ENCODE measurements around the gene RDX.
"Not testable (repeated sequence)": the region's sequence is repeated elsewhere in the genome, so short reads cannot be mapped to it uniquely, and the experiment has no call there.

RDX gene

DNA sequence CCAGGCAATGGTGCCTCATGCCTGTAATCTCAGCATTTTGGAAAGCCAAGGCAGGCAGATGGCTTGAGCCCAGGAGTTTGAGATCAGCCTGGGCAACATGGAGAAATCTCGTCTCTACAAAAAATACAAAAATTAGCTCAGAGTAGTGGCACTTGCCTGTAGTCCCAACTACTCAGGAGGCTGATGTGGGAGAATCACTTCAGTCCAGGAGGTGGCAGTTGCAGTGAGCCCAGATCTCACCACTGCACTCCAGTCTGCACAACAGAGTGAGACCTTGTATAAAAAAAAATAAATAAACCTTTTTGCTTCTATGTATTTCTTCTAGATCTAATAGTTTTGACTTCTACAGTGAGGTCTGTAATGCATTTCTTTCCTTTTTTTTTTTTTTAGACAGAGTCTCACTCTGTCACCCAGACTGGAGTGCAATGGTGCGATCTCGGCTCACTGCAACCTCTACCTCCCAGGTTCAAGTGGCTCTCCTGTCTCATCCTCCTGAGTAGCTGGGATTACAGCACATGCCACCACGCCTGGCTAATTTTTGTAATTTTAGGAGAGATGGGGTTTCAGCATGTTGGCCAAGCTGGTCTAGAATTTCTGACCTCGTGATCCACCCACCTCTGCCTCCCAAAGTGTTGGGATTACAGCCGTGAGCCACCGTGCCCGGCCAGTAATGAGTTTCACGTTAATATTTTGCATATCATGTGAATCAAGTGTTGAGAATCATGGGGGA is 18.1 kb upstream of the RDX start:
- no peaks in the 10 kb centered on the region for H3K27me3 Mint-ChIP-seq
- no peak for DNase-seq
- no peaks in the 10 kb centered on the region for H3K9me3 Mint-ChIP-seq
- no peak overlapping the region for H3K27ac Mint-ChIP-seq
- no peak for ATAC-seq
- H3K4me3 Mint-ChIP-seq, result no peak overlapping the region
- peaks cover 21% of the 10 kb centered on the region for H3K4me1 Mint-ChIP-seq

DNA sequence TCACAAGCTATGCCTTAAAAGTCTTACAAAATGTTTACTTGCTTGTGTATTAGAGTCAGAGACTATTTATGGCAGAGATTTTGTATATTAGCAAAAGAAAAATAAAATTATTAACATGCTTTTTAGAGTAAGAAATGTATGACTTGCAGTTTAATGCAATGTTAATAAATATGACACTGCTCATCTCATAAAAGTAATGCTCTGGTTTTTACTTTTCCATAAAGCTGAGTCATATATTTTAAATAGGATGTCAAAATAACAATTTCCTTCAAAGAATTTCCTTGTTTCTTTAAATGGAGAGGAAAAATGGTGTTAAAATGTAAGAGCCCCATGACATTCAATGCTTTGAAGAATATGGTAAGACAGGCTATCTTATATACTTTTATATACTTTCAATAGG is 16.3 kb upstream of the RDX start:
- DNase-seq (no peak), ATAC-seq (no peak)
- Mint-ChIP-seq H3K27me3 (no peaks in the 10 kb centered on the region), H3K27ac (no peak overlapping the region), H3K4me1 (peaks cover 21% of the 10 kb centered on the region), H3K4me3 (no peak overlapping the region), H3K9me3 (no peaks in the 10 kb centered on the region)

- H3K9me3 Mint-ChIP-seq, result no peaks in the 10 kb centered on the region
- peaks cover 21% of the 10 kb centered on the region for H3K4me1 Mint-ChIP-seq
- ATAC-seq, result peak; percentile 85
- peak overlapping the region in 1 of 2 donors; percentile 12 for H3K4me3 Mint-ChIP-seq
- H3K27ac Mint-ChIP-seq, result peak overlapping the region; percentile 23 to 89
- DNase-seq, result no peak
- H3K27me3 Mint-ChIP-seq, result no peaks in the 10 kb centered on the region
These were observed 15.6 kb upstream of the RDX start for GRCh38 chr11:110311783-110312579.

- ATAC-seq, result no peak
- Mint-ChIP-seq H3K27me3 (no peaks in the 10 kb centered on the region), H3K9me3 (no peaks in the 10 kb centered on the region), H3K27ac (no peak overlapping the region), H3K4me1 (peaks cover 21% of the 10 kb centered on the region), H3K4me3 (no peak overlapping the region)
- DNase-seq, result no peak
These were observed 11.7 kb upstream of the RDX start for GRCh38 chr11:110308071-110308470.

DNA sequence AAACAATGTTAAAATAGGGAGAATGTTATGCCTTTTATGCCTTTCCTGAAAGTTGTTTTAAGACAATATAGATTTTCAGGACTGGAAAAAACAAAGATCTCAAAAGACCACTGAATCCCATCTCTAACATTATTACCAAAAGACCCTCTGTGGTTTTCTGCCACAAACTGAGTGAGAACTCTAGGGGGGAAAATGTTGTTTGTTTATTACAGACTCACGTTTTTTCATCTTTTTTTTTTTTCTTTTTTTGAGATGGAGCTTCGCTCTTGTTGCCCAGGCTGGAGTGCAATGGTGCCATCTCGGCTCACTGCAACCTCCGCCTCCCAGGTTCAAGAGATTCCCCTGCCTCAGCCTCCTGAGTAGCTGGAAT is 9.6 kb upstream of the RDX start:
- DNase-seq, H3K9me3 Mint-ChIP-seq, H3K4me1 Mint-ChIP-seq, ATAC-seq, H3K4me3 Mint-ChIP-seq, H3K27me3 Mint-ChIP-seq, H3K27ac Mint-ChIP-seq: not testable (repeated sequence)

GRCh38 chr11:110305169-110306018 is 9.0 kb upstream of the RDX start:
- peaks cover under 1% of the 10 kb centered on the region for H3K4me1 Mint-ChIP-seq
- no peaks in the 10 kb centered on the region for H3K27me3 Mint-ChIP-seq
- H3K9me3 Mint-ChIP-seq, result no peaks in the 10 kb centered on the region
- H3K27ac Mint-ChIP-seq, result no peak overlapping the region
- H3K4me3 Mint-ChIP-seq, result no peak overlapping the region
- ATAC-seq, result no peak
- DNase-seq, result no peak

DNA sequence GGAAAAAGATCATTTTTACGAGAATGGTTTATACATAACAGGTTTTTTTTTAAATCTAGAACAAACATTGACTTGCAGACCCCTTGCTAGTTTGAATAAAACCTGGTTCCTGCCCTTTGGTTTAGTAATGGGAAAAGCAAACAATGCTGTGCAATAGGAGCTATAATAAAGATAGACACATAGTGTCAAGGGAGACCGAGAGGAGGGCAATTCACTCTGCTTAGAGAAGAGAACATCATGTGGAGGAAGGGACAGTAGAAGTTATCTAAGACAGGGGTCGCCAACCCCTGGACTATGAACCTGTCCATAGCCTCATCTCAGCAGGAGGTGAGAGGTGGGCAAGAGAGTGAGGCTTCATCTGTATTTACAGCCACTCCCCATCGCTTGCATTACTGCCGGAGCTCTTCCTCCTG is 7.0 kb upstream of the RDX start:
- DNase-seq, result no peak
- ATAC-seq, result no peak
- Mint-ChIP-seq H3K4me1 (peaks cover 19% of the 10 kb centered on the region), H3K27me3 (no peaks in the 10 kb centered on the region), H3K9me3 (peaks cover 0 to 4% of the 10 kb centered on the region in 2 donors), H3K4me3 (no peak overlapping the region), H3K27ac (no peak overlapping the region)

GRCh38 chr11:110301577-110301976 is 5.2 kb upstream of the RDX start:
- DNase-seq (no peak), ATAC-seq (no peak)
- Mint-ChIP-seq H3K4me3 (no peak overlapping the region), H3K4me1 (peaks cover 37% of the 10 kb centered on the region), H3K9me3 (peaks cover 0 to 4% of the 10 kb centered on the region in 2 donors), H3K27ac (no peak overlapping the region), H3K27me3 (no peaks in the 10 kb centered on the region)

GRCh38 chr11:110301032-110301431 is 4.6 kb upstream of the RDX start:
- Mint-ChIP-seq H3K27me3 (no peaks in the 10 kb centered on the region), H3K4me1 (peaks cover 37% of the 10 kb centered on the region), H3K4me3 (no peak overlapping the region), H3K9me3 (peaks cover 0 to 4% of the 10 kb centered on the region in 2 donors), H3K27ac (no peak overlapping the region)
- ATAC-seq (peak; percentile 24), DNase-seq (no peak)

DNA sequence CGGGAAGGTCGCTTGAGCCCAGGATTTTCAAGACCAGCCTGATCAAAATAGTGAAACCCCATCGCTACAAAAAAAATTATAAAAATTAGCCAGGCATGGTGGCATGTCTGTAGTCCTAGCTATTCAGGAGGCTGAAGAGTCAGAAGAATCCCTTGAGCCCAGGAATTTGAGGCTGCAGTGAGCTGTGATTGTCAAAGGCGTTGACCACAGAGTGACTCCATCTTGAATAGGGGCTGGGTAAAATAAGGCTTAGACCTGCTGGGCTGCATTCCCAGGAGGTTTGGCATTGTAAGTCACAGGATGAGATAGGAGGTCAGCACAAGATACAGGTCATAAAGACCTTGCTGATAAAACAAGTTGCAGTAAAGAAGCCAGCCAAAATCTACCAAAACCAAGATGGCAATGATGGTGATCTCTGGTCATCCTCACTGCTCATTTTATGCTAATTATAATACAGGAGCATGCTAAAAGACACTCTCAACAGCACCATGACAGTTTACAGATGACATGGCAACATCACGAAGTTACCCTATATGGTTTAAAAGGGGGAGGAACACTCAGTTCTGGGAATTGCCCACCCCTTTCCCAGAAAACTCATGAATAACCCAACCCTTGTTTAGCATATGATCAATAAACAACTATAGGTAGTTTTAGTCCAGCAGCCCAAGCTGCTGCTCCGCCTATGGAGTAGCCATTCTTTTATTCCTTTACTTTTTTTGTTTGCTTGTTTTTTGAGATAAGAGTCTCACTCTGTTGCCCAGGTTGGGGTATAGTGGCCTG is 2.8 kb upstream of the RDX start:
- Mint-ChIP-seq H3K27me3 (no peaks in the 10 kb centered on the region), H3K27ac (peak overlapping the region in 1 of 2 donors; percentile 31), H3K4me1 (peaks cover 44% of the 10 kb centered on the region), H3K9me3 (peaks cover 0 to 4% of the 10 kb centered on the region in 2 donors), H3K4me3 (no peak overlapping the region)
- no peak for DNase-seq
- ATAC-seq, result no peak

DNA sequence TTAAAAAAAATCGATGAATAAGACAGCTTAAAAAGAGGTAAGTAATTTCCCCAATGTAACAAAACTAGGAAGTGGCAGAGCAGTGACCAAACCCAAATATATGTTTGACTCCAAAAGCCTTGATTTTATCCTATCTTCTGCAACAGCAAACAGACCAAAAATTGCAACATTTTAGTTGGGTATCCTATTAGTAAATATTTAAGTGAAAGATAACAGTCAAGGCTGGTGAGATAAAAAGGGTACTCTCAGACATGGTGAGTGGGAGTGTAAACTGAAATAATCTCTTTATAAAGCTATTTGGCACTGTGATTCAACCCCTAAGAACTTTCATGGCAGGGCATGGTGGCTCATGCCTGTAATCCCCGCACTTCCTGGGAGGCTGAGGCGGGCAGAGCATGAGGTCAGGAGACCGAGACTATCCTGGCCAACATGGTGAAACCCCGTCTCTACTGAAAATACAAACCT is 1.9 kb upstream of the RDX start:
- peaks cover 0 to 4% of the 10 kb centered on the region in 2 donors for H3K9me3 Mint-ChIP-seq
- DNase-seq, result no peak
- H3K4me1 Mint-ChIP-seq, result peaks cover 53% of the 10 kb centered on the region
- H3K4me3 Mint-ChIP-seq, result no peak overlapping the region
- no peaks in the 10 kb centered on the region for H3K27me3 Mint-ChIP-seq
- H3K27ac Mint-ChIP-seq, result no peak overlapping the region
- no peak for ATAC-seq

DNA sequence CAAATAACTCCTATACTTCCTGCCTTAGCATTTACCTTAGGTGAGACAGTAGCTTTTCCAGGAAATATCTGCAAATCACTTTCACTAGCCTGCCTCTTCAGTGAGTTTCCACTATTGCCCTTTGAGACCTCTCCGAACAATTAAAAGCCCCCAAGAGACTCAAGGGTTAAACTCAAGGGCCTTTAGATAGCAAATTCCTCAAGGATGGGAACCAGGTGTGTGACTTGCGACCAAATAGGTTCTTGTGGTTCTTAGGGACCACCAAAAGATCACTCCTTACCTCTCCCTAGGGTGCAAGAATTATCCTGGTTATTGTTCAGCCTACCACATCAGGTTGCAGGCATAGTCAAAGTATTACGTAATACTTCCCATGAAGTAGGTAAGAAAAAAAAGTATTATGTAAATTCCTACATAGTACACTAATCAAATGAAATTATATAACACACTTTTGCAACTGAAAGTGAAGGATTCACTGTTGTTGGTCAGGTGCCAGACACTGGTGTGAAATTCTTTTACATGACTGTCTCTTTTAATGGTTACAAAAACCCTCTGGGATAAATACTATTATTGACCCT is 1.4 kb upstream of the RDX start:
- ATAC-seq (no peak), DNase-seq (no peak)
- Mint-ChIP-seq H3K9me3 (peaks cover 0 to 4% of the 10 kb centered on the region in 2 donors), H3K4me1 (peaks cover 54% of the 10 kb centered on the region), H3K27me3 (no peaks in the 10 kb centered on the region), H3K27ac (peak overlapping the region in 1 of 2 donors; percentile 48), H3K4me3 (peak overlapping the region in 1 of 2 donors; percentile 21)

DNA sequence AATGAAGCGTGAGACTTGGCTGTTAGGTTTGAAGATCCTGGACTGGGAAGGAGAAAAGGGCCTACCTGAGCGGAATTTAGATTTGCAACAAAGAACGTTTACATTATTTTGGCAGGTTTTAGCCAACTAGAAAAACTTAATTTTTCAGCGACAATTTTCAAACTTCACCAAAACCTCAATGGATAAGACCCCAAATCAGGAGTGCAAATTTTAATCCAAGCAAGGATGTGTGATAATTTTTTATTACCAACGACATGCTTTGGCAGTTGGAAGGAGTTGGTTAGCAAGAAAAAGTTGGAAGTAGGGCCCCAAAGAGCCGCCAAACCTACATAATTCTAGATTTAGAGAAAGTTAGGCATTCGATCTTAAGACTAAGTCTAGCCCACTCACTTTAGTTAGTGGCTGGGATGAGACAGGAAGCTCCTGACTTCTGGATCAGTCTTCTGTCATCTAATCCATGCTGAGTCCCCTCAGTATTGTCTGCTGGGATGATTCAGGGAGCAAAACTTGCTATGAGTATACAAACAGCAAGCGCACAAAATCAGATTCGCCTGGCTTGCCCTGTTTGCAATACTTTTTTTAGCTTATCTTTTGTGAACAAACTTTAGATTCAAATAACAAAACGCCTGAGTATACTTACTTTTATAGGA is 787 bp upstream of the RDX start:
- H3K27me3 Mint-ChIP-seq, result no peaks in the 10 kb centered on the region
- DNase-seq (no peak), ATAC-seq (no peak)
- H3K9me3 Mint-ChIP-seq, result peaks cover 0 to 4% of the 10 kb centered on the region in 2 donors
- peaks cover 54% of the 10 kb centered on the region for H3K4me1 Mint-ChIP-seq
- H3K4me3 Mint-ChIP-seq, result peak overlapping the region; percentile 67 to 71
- H3K27ac Mint-ChIP-seq, result peak overlapping the region in 1 of 2 donors; percentile 46

DNA sequence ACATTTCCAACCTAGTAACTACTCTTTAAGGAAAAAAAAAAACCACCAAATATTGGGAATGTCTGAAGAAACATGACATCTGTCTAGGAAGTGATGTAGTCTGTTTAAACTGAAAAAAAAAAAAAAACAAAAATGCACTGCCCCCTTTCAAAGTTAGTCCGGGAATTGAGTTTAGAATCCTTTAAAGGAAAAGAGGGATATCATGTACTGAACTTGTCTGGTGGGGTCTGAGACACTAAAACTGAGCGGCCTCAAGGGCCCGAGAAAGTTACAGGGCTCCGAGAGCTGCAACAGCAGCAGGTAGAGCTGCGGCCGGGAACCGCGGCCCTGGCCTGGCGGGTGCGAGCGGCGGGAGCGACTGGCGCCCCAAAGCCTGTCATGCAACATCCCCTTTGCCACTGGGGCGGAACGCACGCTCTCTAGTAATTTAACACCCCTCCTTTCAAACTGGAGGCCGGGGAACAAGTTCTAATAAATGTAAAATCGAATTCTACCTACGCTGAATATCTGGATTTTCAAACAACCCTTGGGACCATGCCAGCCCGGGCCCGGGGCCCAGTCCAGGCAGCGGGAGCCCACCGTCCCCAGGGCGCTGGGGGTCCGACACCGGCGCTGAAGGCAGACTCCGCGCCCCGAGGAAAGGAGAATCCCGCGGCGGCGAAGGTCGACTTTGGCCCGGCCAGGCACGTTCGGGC is 736 bp downstream of the RDX start:
- DNase-seq (peak; percentile 63 to 68), ATAC-seq (peak; percentile 76)
- H3K9me3 Mint-ChIP-seq, result peaks cover 0 to 4% of the 10 kb centered on the region in 2 donors
- peaks cover 69% of the 10 kb centered on the region for H3K4me1 Mint-ChIP-seq
- peak overlapping the region; percentile 93 to 96 for H3K27ac Mint-ChIP-seq
- peak overlapping the region; percentile 89 to 94 for H3K4me3 Mint-ChIP-seq
- H3K27me3 Mint-ChIP-seq, result no peaks in the 10 kb centered on the region
